ENCODE results near the gene PCDHGA11.
A peak's percentile ranks its signal among the peaks of the same experiment; 100 is the strongest.
"Not testable (repeated sequence)": the region's sequence is repeated elsewhere in the genome, so short reads cannot be mapped to it uniquely, and the experiment has no call there.

The PCDHGA11 gene

DNA sequence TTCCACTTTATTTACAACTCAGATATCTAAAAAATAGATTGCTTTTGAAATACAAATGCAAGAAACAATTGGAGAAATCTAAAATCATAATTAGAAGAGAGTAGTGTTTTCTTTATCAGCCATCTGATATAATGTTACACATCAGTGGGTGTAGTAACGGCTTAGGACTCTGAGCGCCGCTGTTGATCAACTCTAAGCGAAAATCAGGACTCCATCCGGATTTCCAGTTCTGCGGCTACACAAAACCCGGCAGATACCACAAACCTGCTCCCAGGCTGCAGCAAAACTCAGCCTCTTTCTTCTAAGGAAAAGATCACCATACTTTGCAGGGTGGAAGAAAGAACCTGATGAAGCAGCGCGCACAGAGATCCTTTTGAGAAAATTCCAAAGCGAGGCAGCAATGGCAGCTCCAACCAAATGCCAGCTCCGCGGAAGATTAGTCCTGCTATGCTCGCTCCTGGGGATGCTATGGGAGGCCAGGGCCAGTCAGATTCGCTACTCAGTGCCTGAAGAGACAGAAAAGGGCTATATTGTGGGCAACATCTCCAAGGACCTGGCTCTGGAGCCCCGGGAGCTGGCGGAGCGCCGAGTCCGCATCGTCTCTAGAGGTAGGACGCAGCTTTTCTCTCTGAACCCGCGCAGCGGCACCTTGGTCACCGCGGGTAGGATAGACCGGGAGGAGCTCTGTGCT lies 18.2 kb upstream of the PCDHGA11 start, which contains the start of gene PCDHGA9:
Gene PCDHGA9 (plus strand): TSS at position 226 of the 691 bp plus-strand sequence. CDS start 175 bp downstream, at position 401.
- H3K27me3 ChIP-seq (ENCODE audit: control insufficient read depth in 1 of 2, insufficient read depth in 2 of 2, low read length in 2 of 2), result no peaks in the 10 kb centered on the region
- H3K4me1 ChIP-seq (ENCODE audit: control insufficient read depth, insufficient read depth, low read length), result no peaks in the 10 kb centered on the region
- peak within 1 kb of the TSS; percentile 60 to 65 for H3K4me3 ChIP-seq (ENCODE audit: low read length in 2 of 2)
- H3K9me3 ChIP-seq (ENCODE audit: control insufficient read depth in 2 of 2, low read length in 2 of 2), result peaks cover 21 to 74% of the 10 kb centered on the region in 2 donors
- H3K9ac ChIP-seq (ENCODE audit: low read length in 2 of 2), result no peak within 1 kb of the TSS
- H3K27ac ChIP-seq (ENCODE audit: low read length), result no peak within 1 kb of the TSS
- no peaks in the 10 kb centered on the region for H3K36me3 ChIP-seq (ENCODE audit: control insufficient read depth in 2 of 2, insufficient read depth in 2 of 2, low read length in 2 of 2)

DNA sequence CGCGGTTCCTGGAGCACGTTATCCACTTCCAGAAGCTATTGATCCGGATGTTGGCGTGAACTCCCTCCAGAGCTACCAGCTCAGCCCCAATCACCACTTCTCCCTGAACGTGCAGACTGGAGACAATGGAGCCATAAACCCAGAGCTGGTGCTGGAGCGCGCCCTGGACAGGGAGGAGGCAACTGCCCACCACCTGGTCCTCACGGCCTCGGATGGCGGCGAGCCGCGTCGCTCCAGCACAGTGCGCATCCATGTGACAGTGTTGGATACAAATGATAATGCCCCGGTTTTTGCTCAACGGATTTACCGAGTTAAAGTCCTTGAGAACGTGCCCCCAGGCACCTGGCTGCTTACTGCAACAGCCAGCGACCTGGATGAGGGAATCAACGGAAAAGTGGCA lies 17.5 kb upstream of the PCDHGA11 start:
- no peaks in the 10 kb centered on the region for H3K4me1 ChIP-seq (ENCODE audit: control insufficient read depth, insufficient read depth, low read length)
- no peak overlapping the region for H3K9ac ChIP-seq (ENCODE audit: low read length in 2 of 2)
- no peaks in the 10 kb centered on the region for H3K36me3 ChIP-seq (ENCODE audit: control insufficient read depth in 2 of 2, insufficient read depth in 2 of 2, low read length in 2 of 2)
- H3K4me3 ChIP-seq (ENCODE audit: low read length in 2 of 2), result peak overlapping the region; percentile 60 to 65
- no peaks in the 10 kb centered on the region for H3K27me3 ChIP-seq (ENCODE audit: control insufficient read depth in 1 of 2, insufficient read depth in 2 of 2, low read length in 2 of 2)
- no peak overlapping the region for H3K27ac ChIP-seq (ENCODE audit: low read length)
- peaks cover 21 to 78% of the 10 kb centered on the region in 2 donors for H3K9me3 ChIP-seq (ENCODE audit: control insufficient read depth in 2 of 2, low read length in 2 of 2)

DNA sequence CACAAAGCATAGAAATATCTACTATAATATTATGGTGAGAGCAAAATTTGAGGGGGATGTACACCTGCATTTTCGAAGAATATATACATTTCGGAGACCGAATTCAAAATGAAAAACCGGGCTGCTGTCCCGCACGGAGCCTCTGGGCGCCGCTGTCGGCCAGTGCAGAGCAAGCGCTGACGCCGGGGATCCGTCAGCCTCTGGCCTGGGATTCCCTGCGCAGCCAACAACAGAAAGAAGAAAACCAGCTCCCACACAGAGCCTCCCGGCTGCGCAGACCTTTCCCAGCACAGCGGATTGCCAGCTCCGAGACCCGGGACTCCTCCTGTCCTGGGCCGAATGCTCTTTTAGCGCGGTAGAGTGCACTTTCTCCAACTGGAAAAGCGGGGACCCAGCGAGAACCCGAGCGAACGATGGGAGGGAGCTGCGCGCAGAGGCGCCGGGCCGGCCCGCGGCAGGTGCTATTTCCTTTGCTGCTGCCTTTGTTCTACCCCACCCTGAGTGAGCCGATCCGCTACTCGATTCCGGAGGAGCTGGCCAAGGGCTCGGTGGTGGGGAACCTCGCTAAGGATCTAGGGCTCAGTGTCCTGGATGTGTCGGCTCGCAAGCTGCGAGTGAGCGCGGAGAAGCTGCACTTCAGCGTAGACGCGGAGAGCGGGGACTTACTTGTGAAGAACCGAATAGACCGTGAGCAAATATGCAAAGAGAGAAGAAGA lies 12.9 kb upstream of the PCDHGA11 start, which contains the start of gene PCDHGB6:
Gene PCDHGB6 (plus strand): TSS at position 232 of the 716 bp plus-strand sequence. CDS start 182 bp downstream, at position 414.
- H3K27ac ChIP-seq (ENCODE audit: low read length); H3K27me3 ChIP-seq (ENCODE audit: control insufficient read depth in 1 of 2, insufficient read depth in 2 of 2, low read length in 2 of 2); H3K4me1 ChIP-seq (ENCODE audit: control insufficient read depth, insufficient read depth, low read length); H3K9ac ChIP-seq (ENCODE audit: low read length in 2 of 2); H3K36me3 ChIP-seq (ENCODE audit: control insufficient read depth in 2 of 2, insufficient read depth in 2 of 2, low read length in 2 of 2): not testable (repeated sequence)
- H3K9me3 ChIP-seq (ENCODE audit: control insufficient read depth in 2 of 2, low read length in 2 of 2), result peaks cover 34 to 78% of the 10 kb centered on the region in 2 donors
- H3K4me3 ChIP-seq (ENCODE audit: low read length in 2 of 2), result peak within 1 kb of the TSS; percentile 33 to 40

DNA sequence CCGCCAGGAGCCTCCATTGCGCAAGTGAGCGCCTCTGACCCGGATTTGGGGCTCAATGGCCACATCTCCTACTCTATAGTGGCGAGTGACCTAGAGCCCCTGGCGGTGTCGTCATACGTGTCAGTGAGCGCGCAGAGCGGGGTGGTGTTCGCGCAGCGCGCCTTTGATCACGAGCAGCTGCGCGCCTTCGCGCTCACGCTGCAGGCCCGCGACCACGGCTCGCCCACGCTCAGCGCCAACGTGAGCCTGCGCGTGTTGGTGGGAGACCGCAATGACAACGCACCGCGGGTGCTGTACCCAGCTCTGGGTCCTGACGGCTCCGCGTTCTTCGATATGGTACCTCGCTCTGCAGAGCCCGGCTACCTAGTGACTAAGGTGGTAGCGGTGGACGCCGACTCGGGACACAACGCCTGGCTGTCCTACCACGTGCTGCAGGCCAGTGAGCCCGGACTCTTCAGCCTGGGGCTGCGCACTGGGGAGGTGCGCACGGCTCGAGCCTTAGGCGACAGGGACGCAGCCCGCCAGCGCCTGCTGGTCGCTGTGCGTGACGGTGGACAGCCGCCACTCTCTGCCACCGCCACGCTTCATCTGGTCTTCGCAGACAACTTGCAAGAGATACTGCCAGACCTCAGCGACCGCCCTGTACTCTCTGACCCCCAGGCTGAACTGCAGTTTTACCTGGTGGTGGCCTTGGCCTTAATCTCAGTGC lies 11.1 kb upstream of the PCDHGA11 start:
- peaks cover 2 to 6% of the 10 kb centered on the region in 2 donors for H3K36me3 ChIP-seq (ENCODE audit: control insufficient read depth in 2 of 2, insufficient read depth in 2 of 2, low read length in 2 of 2)

DNA sequence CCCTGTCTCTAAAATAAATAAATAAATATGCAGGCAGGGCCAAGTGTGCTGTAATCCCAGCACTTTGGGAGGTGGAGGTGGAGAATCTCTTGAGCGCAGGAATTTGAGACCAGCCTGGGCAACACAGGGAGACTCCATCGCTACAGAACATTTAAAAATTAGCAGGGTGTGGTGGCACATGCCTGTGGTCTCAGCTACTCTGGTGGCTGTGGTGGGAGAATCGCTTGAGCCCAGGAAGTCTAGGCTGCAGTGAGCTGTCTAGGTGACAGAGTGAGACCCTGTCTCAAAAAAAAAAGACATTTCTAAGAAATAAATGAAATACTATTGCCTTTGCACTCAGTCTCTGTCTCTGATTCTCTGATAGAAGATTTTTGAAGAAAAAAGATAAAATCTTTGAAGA lies 9.3 kb upstream of the PCDHGA11 start:
- Histone ChIP-seq H3K4me3 (ENCODE audit: low read length in 2 of 2) (peak overlapping the region; percentile 40 to 44), H3K9ac (ENCODE audit: low read length in 2 of 2) (no peak overlapping the region), H3K9me3 (ENCODE audit: control insufficient read depth in 2 of 2, low read length in 2 of 2) (peaks cover 28 to 61% of the 10 kb centered on the region in 2 donors), H3K27me3 (ENCODE audit: control insufficient read depth in 1 of 2, insufficient read depth in 2 of 2, low read length in 2 of 2) (no peaks in the 10 kb centered on the region), H3K36me3 (ENCODE audit: control insufficient read depth in 2 of 2, insufficient read depth in 2 of 2, low read length in 2 of 2) (peaks cover 2 to 6% of the 10 kb centered on the region in 2 donors), H3K27ac (ENCODE audit: low read length) (no peak overlapping the region), H3K4me1 (ENCODE audit: control insufficient read depth, insufficient read depth, low read length) (no peaks in the 10 kb centered on the region)

More for the DNA sequence above, 11.1 kb upstream of the PCDHGA11 start:
- Histone ChIP-seq H3K27ac (ENCODE audit: low read length) (no peak overlapping the region), H3K4me1 (ENCODE audit: control insufficient read depth, insufficient read depth, low read length) (no peaks in the 10 kb centered on the region), H3K27me3 (ENCODE audit: control insufficient read depth in 1 of 2, insufficient read depth in 2 of 2, low read length in 2 of 2) (no peaks in the 10 kb centered on the region), H3K4me3 (ENCODE audit: low read length in 2 of 2) (peak overlapping the region; percentile 29 to 35), H3K9me3 (ENCODE audit: control insufficient read depth in 2 of 2, low read length in 2 of 2) (peaks cover 34 to 78% of the 10 kb centered on the region in 2 donors), H3K9ac (ENCODE audit: low read length in 2 of 2) (no peak overlapping the region)

DNA sequence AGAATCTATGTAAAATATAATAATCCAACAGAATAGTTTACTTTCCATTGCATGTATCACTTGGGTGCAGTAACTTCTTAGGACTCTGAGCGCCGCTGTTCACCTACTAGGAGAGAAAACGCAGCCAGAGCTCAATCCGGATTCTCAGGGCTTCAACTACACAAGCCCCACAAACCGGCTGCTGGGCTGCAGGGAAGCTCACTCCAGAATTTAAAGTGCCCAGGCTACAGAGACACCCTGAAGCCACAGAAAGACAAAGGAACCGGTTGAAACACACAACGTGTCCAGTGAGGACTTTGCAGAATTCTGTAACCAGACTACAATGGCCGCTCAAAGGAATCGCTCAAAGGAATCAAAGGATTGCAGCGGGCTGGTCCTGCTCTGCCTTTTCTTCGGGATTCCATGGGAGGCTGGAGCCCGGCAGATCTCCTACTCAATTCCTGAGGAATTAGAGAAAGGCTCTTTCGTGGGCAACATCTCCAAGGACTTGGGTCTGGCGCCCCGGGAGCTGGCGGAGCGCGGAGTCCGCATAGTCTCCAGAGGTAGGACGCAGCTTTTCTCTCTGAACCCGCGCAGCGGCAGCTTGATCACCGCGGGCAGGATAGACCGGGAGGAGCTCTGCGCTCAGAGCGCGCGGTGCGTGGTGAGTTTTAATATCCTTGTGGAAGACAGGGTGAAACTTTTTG lies 7.9 kb upstream of the PCDHGA11 start, which contains the start of gene PCDHGA10:
Gene PCDHGA10 (plus strand): TSS at position 134 of the 686 bp plus-strand sequence. CDS start 189 bp downstream, at position 323.
- Histone ChIP-seq H3K4me1 (ENCODE audit: control insufficient read depth, insufficient read depth, low read length) (no peaks in the 10 kb centered on the region), H3K9me3 (ENCODE audit: control insufficient read depth in 2 of 2, low read length in 2 of 2) (peaks cover 28 to 58% of the 10 kb centered on the region in 2 donors), H3K9ac (ENCODE audit: low read length in 2 of 2) (no peak within 1 kb of the TSS), H3K4me3 (ENCODE audit: low read length in 2 of 2) (peak within 1 kb of the TSS; percentile 44 to 47), H3K27ac (ENCODE audit: low read length) (no peak within 1 kb of the TSS), H3K36me3 (ENCODE audit: control insufficient read depth in 2 of 2, insufficient read depth in 2 of 2, low read length in 2 of 2) (peaks cover 2 to 6% of the 10 kb centered on the region in 2 donors), H3K27me3 (ENCODE audit: control insufficient read depth in 1 of 2, insufficient read depth in 2 of 2, low read length in 2 of 2) (no peaks in the 10 kb centered on the region)

DNA sequence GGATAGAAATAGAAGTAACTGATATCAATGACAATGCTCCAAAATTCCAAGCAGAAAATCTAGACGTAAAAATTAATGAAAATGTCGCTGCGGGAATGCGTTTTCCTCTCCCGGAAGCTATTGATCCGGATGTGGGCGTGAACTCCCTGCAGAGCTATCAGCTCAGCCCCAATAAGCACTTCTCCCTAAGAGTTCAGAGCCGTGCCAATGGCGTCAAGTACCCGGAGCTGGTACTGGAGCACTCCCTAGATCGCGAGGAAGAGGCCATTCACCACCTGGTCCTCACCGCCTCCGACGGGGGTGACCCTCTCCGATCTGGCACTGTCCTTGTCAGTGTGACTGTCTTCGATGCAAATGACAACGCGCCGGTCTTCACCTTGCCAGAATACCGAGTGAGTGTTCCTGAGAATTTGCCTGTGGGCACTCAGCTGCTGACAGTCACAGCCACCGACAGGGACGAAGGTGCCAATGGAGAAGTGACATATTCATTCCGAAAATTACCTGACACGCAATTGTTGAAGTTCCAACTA lies 7.2 kb upstream of the PCDHGA11 start:
- no peak overlapping the region for H3K9ac ChIP-seq (ENCODE audit: low read length in 2 of 2)

DNA sequence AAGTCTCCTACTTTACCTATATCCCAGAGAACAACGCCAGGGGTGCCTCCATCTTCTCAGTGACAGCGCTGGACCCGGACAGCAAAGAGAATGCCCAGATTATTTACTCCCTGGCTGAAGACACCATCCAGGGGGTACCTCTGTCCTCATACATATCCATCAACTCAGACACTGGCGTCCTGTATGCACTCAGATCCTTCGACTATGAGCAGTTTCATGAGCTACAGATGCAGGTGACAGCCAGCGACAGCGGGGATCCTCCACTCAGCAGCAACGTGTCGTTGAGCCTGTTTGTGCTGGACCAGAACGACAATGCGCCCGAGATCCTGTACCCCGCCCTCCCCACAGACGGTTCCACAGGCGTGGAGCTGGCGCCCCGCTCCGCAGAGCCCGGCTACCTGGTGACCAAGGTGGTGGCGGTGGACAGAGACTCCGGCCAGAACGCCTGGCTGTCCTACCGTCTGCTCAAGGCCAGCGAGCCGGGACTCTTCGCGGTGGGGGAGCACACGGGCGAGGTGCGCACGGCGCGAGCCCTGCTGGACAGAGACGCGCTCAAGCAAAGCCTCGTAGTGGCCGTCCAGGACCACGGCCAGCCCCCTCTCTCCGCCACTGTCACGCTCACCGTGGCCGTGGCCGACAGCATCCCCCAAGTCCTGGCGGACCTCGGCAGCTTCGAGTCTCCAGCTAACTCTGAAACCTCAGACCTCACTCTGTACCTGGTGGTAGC lies 6.1 kb upstream of the PCDHGA11 start:
- H3K4me3 ChIP-seq (ENCODE audit: low read length in 2 of 2), result peak overlapping the region in 1 of 2 donors; percentile 18
- H3K9ac ChIP-seq (ENCODE audit: low read length in 2 of 2); H3K36me3 ChIP-seq (ENCODE audit: control insufficient read depth in 2 of 2, insufficient read depth in 2 of 2, low read length in 2 of 2); H3K27me3 ChIP-seq (ENCODE audit: control insufficient read depth in 1 of 2, insufficient read depth in 2 of 2, low read length in 2 of 2); H3K4me1 ChIP-seq (ENCODE audit: control insufficient read depth, insufficient read depth, low read length); H3K27ac ChIP-seq (ENCODE audit: low read length): not testable (repeated sequence)
- peaks cover 28 to 58% of the 10 kb centered on the region in 2 donors for H3K9me3 ChIP-seq (ENCODE audit: control insufficient read depth in 2 of 2, low read length in 2 of 2)

More for the DNA sequence above, 7.2 kb upstream of the PCDHGA11 start:
- Histone ChIP-seq H3K27ac (ENCODE audit: low read length) (no peak overlapping the region), H3K9me3 (ENCODE audit: control insufficient read depth in 2 of 2, low read length in 2 of 2) (peaks cover 32 to 58% of the 10 kb centered on the region in 2 donors), H3K4me3 (ENCODE audit: low read length in 2 of 2) (peak overlapping the region; percentile 18 to 47), H3K36me3 (ENCODE audit: control insufficient read depth in 2 of 2, insufficient read depth in 2 of 2, low read length in 2 of 2) (peaks cover 2 to 7% of the 10 kb centered on the region in 2 donors), H3K27me3 (ENCODE audit: control insufficient read depth in 1 of 2, insufficient read depth in 2 of 2, low read length in 2 of 2) (no peaks in the 10 kb centered on the region), H3K4me1 (ENCODE audit: control insufficient read depth, insufficient read depth, low read length) (no peaks in the 10 kb centered on the region)

DNA sequence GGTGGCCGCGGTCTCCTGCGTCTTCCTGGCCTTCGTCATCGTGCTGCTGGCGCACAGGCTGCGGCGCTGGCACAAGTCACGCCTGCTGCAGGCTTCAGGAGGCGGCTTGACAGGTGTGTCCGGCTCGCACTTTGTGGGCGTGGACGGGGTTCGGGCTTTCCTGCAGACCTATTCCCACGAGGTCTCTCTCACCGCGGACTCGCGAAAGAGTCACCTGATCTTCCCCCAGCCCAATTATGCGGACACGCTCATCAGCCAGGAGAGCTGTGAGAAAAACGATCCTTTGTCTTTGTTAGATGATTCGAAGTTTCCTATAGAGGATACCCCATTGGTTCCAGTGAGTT lies 5.6 kb upstream of the PCDHGA11 start:
- H3K36me3 ChIP-seq (ENCODE audit: control insufficient read depth in 2 of 2, insufficient read depth in 2 of 2, low read length in 2 of 2); H3K9ac ChIP-seq (ENCODE audit: low read length in 2 of 2); H3K27ac ChIP-seq (ENCODE audit: low read length); H3K4me1 ChIP-seq (ENCODE audit: control insufficient read depth, insufficient read depth, low read length); H3K27me3 ChIP-seq (ENCODE audit: control insufficient read depth in 1 of 2, insufficient read depth in 2 of 2, low read length in 2 of 2): not testable (repeated sequence)
- Histone ChIP-seq H3K4me3 (ENCODE audit: low read length in 2 of 2) (peak overlapping the region in 1 of 2 donors; percentile 29), H3K9me3 (ENCODE audit: control insufficient read depth in 2 of 2, low read length in 2 of 2) (peaks cover 33 to 57% of the 10 kb centered on the region in 2 donors)
